ENCODE data around the gene PCSK4.
"Not testable (repeated sequence)": the region's sequence is repeated elsewhere in the genome, so short reads cannot be mapped to it uniquely, and the experiment has no call there.

The PCSK4 gene

DNA sequence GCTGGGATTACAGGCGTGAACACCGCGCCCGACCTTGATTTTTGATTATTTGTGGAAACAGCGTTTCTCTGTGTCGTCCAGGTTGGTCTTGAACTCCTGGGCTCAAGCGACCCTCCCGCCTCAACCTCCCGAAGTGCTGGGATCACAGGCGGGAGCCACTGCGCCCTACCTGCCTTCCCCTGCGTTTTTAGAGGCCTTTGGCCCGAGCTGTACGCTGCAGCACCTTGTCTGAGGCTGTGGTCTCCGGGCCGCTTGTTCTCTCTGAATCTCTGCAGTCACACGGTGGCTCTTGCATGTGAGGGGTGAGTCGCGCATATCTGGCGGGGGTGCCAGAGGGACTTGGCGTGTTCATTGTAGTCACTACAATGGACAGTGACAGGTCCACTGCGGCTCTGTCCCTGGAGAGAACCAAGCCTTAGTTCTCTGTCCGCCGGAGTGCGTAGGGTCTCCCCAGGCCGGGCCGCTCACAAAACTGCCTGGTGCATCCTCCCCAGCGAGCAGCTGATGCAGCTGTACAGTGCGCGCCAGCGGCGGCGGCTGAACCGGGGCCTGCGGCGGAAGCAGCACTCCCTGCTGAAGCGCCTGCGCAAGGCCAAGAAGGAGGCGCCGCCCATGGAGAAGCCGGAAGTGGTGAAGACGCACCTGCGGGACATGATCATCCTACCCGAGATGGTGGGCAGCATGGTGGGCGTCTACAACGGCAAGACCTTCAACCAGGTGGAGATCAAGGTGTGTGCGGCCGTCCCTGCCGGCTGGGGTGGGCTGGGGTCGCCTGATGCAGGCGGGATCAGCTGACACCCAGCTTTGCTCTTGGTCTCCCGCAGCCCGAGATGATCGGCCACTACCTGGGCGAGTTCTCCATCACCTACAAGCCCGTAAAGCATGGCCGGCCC, 50.4 kb downstream of the PCSK4 start:
- DNase-seq (ENCODE audit: low read depth, low spot score), result not testable (repeated sequence)

DNA sequence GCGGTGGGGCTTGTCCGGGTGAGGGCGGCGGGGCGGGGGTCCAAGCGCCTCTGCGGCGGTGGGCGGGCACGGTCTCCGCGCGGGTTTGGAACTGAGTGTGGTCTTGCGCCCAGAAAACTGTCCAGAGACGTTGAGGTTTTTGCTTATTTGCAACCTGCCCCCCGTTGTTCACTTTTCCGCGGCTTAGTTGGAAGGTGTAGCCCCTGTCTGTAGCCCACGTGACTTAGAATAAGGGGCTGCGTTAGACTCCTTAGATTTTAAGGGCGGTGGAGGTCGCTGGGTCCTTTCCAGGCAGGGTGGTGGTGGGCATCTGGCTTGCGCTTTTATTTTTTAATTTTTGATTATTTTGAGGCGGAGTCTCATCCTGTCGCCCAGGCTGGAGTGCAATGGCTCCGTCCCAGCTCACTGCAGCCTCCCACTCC, 51.2 kb downstream of the PCSK4 start:
- no peak for DNase-seq (ENCODE audit: low read depth, low spot score)

DNA sequence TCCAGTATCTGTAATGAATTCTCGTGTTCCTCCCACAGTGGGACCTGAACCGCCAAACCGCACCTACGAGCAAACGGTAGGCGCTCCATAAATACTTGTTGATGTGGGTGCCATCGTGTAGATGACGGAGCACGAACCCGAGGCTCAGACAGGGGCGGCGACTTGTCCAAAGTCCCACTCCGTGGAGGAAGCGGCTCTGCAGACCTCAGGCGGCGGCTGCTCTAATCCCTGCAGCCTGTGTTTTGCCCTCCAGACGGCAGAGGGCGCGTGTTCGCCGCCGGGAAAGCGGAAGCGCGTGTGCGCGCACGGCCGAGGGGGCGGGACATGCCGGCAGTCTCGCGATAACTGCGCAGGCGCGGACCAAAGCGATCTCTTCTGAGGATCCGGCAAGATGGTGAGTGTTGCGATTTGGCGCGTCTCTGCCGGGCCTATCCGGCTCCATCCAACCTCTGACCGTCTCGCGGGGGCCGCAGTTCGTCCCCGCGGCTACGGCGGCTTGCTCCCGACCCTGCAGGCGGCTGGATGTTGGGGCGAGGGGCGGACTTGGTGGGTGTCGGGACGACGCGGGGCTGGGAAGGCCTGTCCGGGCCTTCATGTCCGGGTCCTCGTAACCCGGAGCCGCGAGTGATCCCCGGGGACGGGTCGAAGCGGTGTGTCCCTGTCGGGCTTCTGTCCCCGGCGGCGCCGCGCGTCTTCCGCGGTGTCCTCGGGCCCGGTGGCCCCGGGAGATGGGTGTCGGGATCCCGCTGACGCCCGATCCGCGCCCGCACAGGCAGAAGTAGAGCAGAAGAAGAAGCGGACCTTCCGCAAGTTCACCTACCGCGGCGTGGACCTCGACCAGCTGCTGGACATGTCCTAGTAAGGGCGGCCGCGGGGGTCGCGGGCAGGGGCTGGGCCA, 51.9 kb downstream of the PCSK4 start, which contains the start of gene RPS15:
TSS of gene RPS15 (plus strand) at position 362 of the 898 bp plus-strand sequence. CDS start at position 392, 30 bp downstream.
- peak; percentile 85 for DNase-seq (ENCODE audit: low read depth, low spot score)

DNA sequence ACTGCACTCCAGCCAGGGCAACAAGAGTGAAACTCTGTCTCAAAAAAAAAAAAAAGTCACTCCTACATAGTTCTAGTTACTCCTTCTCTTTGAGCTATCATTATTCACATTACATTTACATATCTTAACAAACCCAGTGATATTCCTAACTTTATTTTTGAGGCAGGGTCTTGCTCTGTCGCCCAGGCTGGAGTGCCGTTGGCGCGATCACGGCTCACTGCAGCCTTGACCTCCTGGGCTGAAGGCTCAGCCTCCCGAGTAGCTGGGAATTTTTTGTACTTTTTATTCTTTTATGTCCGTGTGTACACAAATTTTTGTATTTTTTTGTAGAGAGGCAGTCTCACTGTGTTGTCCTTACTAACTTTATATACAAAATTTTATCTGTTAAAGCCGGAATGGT, 52.5 kb downstream of the PCSK4 start:
- no peak for DNase-seq (ENCODE audit: low read depth, low spot score)

DNA sequence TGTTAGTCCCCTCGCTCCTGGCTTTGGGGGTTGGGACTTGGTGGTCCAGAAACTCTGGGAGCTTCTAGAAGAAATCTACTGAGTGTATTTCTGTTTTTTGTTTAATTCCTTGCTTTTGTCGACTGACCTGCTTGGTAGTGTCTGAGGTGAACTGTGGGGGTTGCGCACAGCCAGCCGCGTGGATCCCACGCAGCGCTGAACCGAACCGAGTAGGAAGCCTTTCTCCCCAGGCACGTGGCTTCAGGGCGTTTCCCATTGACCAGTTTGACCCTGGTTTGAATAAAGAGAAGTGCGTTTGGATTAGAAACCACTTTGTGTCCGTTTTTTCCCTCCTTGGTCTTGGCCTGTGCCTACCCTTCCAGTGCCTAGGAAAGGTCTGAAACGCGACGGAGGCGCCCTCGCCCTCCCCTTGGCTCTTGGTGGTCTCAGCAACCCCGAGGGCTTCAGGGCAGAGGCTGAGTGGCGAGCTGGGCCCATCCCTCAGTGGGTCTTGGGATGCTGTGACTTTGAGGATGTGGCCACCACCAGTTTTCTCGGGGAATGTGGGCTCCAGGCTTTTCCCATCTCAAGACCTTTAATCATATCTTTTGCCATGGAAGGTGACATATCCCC, 54.7 kb downstream of the PCSK4 start:
- DNase-seq (ENCODE audit: low read depth, low spot score), result no peak

DNA sequence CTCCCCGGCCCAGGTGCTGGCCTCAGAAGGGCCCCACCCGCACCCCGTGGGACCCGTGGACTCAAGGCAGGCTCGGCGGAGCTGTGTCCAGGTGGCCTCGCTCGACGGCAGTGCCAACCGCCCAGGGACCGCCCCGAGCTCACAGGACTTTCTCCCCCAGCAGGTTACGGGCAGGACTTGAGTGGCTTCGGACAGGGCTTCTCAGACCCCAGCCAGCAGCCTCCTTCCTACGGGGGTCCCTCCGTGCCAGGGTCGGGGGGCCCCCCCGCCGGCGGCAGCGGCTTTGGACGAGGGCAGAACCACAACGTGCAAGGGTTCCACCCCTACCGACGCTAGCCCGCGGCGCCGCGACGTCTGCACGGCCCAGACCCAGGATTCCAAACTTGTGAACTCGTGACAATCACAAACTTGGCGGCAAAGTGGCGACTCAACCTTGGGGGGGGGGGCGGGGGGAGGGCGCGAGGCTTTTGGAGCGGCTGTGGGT, 55.5 kb downstream of the PCSK4 start:
- DNase-seq (ENCODE audit: low read depth, low spot score), result no peak

DNA sequence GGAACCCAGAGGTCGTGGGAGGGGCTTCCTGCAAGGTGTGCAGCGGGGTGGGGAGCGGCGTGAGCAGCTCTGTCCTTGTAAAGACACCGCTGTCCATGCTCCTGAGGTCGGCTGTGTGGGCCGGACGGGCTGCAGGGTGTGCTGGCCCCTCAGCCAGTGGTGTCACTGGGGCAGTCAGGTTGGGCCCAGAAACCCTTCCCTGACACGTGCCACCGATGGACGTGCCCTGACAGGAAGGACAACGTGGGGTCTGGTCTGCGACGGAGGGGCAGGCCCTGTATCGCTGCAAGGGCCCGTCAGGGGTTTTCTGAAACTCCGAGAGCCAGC, 56.1 kb downstream of the PCSK4 start:
- no peak for DNase-seq (ENCODE audit: low read depth, low spot score)

DNA sequence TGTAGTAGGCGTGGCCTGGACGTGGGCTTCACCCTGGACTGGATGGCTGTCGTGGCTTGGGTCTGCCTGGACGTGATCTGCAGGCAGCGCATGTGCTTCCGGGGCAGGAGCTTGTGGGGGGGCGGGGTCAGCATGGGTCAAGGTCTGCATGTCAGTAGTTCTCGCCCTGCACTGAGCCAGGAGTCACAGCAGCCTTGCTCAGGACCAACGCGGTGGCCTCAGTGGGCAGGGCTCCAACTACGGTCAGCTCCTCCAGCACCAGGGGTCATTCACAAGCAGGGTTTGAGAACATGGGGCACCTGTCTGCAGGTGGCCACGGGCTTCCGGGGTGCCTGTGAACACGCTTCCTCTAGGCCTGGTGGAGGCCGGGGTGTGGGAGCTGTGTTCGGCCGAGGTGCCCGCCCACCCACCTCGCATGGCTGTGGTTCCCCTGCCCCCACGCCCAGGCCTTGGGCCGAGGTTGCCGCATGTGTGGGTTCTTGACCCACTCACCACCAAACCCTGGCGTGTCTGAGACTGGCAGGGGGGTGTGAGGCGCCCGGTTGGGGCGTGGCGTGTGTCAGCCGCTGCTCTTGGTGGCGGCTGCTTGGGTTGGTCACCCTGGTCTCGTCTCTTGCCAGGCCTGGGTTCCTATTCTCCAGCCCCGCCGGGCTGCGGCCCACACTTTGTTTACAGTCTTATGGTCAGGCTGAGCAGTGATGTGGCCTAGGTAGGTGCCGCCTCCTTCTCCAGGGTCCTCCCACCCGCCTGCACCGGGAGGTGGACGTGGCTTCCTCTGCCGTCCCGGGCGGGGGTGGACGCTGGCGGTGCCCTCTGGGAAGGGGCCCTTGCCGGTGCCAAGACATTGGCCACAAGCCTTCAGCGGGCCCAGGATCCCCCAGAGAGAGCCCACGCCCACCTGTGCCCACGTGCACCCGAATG, 56.8 kb downstream of the PCSK4 start:
- no peak for DNase-seq (ENCODE audit: low read depth, low spot score)

DNA sequence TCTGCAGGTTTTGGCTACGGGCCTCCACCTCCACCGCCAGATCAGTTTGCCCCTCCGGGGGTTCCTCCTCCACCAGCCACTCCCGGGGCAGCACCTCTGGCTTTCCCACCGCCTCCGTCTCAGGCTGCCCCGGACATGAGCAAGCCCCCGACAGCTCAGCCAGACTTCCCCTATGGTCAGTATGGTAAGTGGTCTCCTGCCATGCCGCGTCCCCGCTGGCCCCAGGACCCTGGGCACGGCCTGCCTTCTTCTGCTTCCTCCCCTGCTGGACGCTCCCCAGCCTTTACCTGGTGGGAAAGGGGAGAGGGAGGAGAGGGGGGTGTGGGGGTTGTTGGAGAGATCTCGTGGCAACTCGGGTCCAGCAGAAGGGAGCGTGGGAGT, 57.7 kb downstream of the PCSK4 start:
- DNase-seq (ENCODE audit: low read depth, low spot score), result no peak

DNA sequence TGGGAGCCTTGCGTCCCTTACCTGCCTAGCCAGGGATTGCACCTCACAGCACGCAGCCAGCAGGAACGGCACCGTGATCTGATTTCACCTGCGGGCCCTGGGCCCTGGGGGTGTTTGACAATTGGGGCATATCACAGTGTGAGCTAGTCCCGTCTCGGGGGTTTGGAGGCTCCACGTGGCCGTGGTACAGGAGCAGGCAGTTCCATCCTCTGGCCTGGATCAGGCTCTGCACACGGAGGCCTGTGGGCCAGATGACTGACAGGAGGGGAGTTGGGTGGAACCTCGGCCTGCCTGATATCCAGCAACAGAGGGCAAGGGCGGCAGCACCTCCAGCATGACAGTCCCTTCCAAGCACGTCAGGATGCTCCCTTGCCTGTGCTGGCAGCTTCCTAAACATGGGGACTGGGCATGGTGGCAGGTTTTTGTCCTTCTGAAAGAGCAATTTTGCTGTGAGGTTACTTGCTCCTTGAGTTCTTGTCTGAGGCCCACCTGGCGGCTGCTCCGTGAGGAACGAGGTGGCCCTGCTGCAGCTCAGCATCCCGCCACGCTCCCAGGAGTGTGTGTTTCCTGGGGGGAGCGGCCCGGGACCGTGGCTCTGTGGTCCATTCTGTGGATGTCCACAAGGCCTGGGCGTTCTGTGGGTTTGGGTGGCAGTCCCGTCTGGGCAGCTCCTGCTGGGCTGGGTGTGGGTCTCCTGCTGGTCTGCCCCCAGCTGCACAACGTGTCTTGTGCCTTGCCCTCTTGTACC, 58.2 kb downstream of the PCSK4 start:
- no peak for DNase-seq (ENCODE audit: low read depth, low spot score)
